PC-9 (cell line): Measurements from ENCODE around the gene GBA2.

Source experiments
- CTCF ChIP-seq: fragments of 200-600 bp; sonication (generic); conservative IDR thresholded peaks from 2 replicates; pipeline ENCODE4 v1.6.1; 2017; ENCODE audit warnings: mixed run types, antibody characterized with exemption, mild to moderate bottlenecking, moderate library complexity
- EZH2 ChIP-seq: fragments of 200-600 bp; sonication (generic); IDR thresholded peaks from 2 replicates; pipeline ENCODE4 v1.8.0; 2017; ENCODE audit warnings: antibody characterized with exemption, low read depth

GRCh38 chr9:35700942-35701341 lies 48.1 kb downstream of the GBA2 start:
- TF ChIP-seq CTCF (no peak), EZH2 (no peak)
